Liver (tissue), 9 donors: ENCODE data around the gene RIMBP2. TPM values are rescaled to one million over a fixed set of nuclear protein-coding genes. Genes with fewer than 3 reads are reported as not detected.

Experiments
- DNase-seq: peaks from one replicate; pipeline ENCODE4 v3.0.0-alpha.2; 2017; ENCODE audit warnings: low spot score
- H3K27ac ChIP-seq, 2 donors: one replicate each; pipeline ENCODE4 v1.7.0; 2013; ENCODE audit warnings: inconsistent platforms in 2 of 2, low read length in 2 of 2, control low read depth in 1 of 2, low read depth in 1 of 2, mild to moderate bottlenecking in 1 of 2
- H3K27me3 ChIP-seq, 4 donors: one replicate each; pipeline versions ENCODE4 v1.6.1 to v1.7.0; 2013; ENCODE audit warnings: low read length in 3 of 4, inconsistent platforms in 1 of 4, mild to moderate bottlenecking in 1 of 4, moderate library complexity in 1 of 4; ENCODE audit not compliant: control insufficient read depth in 4 of 4, insufficient read depth in 4 of 4
- H3K36me3 ChIP-seq, 4 donors: one replicate each; pipeline versions ENCODE4 v1.6.1 to v1.7.0; 2013; ENCODE audit warnings: low read length in 3 of 4, mild to moderate bottlenecking in 3 of 4, low read depth in 1 of 4, moderate library complexity in 1 of 4; ENCODE audit not compliant: control insufficient read depth in 4 of 4, insufficient read depth in 3 of 4
- H3K4me1 ChIP-seq, 4 donors: one replicate each; pipeline versions ENCODE4 v1.6.1 to v1.7.0; 2013; ENCODE audit warnings: low read length in 3 of 4, mild to moderate bottlenecking in 3 of 4, moderate library complexity in 1 of 4; ENCODE audit not compliant: control insufficient read depth in 4 of 4, insufficient read depth in 4 of 4
- H3K4me3 ChIP-seq, 3 donors: one replicate each; pipeline versions ENCODE4 v1.6.1 to v1.7.0; 2013; ENCODE audit warnings: low read length in 3 of 3, control low read depth in 1 of 3, low read depth in 1 of 3, mild to moderate bottlenecking in 1 of 3
- H3K9ac ChIP-seq, 2 donors: one replicate each; pipeline ENCODE4 v1.7.0; 2013; ENCODE audit warnings: low read length in 2 of 2, mild to moderate bottlenecking in 2 of 2, moderate library complexity in 2 of 2, control low read depth in 1 of 2, low read depth in 1 of 2
- H3K9me3 ChIP-seq, 4 donors: one replicate each; pipeline versions ENCODE4 v1.6.1 to v1.7.0; 2013; ENCODE audit warnings: low read length in 3 of 4; ENCODE audit not compliant: control insufficient read depth in 4 of 4
- EGR1 ChIP-seq, 2 donors: IDR thresholded peaks; 2 replicates each; pipeline ENCODE4 v1.6.1; 2016 to 2018; ENCODE audit warnings: antibody characterized with exemption in 2 of 2, low read depth in 2 of 2
- FOXA1 ChIP-seq: IDR thresholded peaks from 2 replicates; pipeline ENCODE4 v1.6.1; 2016; ENCODE audit warnings: antibody characterized with exemption
- FOXA2 ChIP-seq: IDR thresholded peaks from 2 replicates; pipeline ENCODE4 v1.6.1; 2016; ENCODE audit warnings: antibody characterized with exemption
- GABPA ChIP-seq, 2 donors: IDR thresholded peaks in 1 of 2; conservative IDR thresholded peaks in 1 of 2; 2 replicates each; pipeline ENCODE4 v1.6.1; 2016; ENCODE audit warnings: antibody characterized with exemption in 2 of 2, mild to moderate bottlenecking in 1 of 2, moderate library complexity in 1 of 2
- HNF4A ChIP-seq, 2 donors: conservative IDR thresholded peaks; 2 replicates each; pipeline ENCODE4 v1.6.1; 2016; ENCODE audit warnings: antibody characterized with exemption in 2 of 2, mild to moderate bottlenecking in 2 of 2
- HNF4G ChIP-seq: IDR thresholded peaks from 2 replicates; pipeline ENCODE4 v1.6.1; 2016; ENCODE audit warnings: antibody characterized with exemption
- JUND ChIP-seq, 2 donors: IDR thresholded peaks; 2 replicates each; pipeline ENCODE4 v1.6.1; 2016; ENCODE audit warnings: antibody characterized with exemption in 2 of 2
- NR2F2 ChIP-seq: IDR thresholded peaks from 2 replicates; pipeline ENCODE4 v1.6.1; 2016; ENCODE audit warnings: antibody characterized with exemption
- RAD21 ChIP-seq, 2 donors: IDR thresholded peaks; 2 replicates each; pipeline ENCODE4 v1.6.1; 2016; ENCODE audit warnings: antibody characterized with exemption in 2 of 2, mild to moderate bottlenecking in 2 of 2
- RXRA ChIP-seq, 2 donors: IDR thresholded peaks; 2 replicates each; pipeline ENCODE4 v1.6.1; 2017 to 2018; ENCODE audit warnings: antibody characterized with exemption in 2 of 2, mild to moderate bottlenecking in 1 of 2
- SP1 ChIP-seq: IDR thresholded peaks from 2 replicates; pipeline ENCODE4 v1.6.1; 2018; ENCODE audit warnings: antibody characterized with exemption, mild to moderate bottlenecking
- TAF1 ChIP-seq: conservative IDR thresholded peaks from 2 replicates; pipeline ENCODE4 v1.6.1; 2016; ENCODE audit warnings: antibody characterized with exemption, mild to moderate bottlenecking
- YY1 ChIP-seq: IDR thresholded peaks from 2 replicates; pipeline ENCODE4 v1.6.1; 2016; ENCODE audit warnings: antibody characterized with exemption, mild to moderate bottlenecking
- WGBS: extraction: QIAGEN DNeasy Blood & Tissue Kit; methylation state at CpG from one replicate; pipeline ENCODE4 v1.1.7; 2013; 5-methylcytosine and 5-hydroxymethylcytosine counted together
- polyA plus RNA-seq, 2 donors: library from polyadenylated mRNA; stranded (reverse) in 1 of 2; unstranded in 1 of 2; fragments of 200-250 nt in 1 of 2; fragments of >200 nt in 1 of 2; fragmentation: Nextera tagmentation in 1 of 2; extraction: Ambion mirVana in 1 of 2; gene quantifications; one replicate each; pipeline versions ENCODE4 v1.2.1 to v1.2.3, GENCODE V29; 2013 to 2015
- total RNA-seq, 2 donors: library from RNA; depleted of rRNA; stranded (reverse); fragments of >200 nt; gene quantifications; one replicate each; pipeline ENCODE4 v1.2.3, GENCODE V29; 2014
- TF ChIP-seq, protein P1 (sequence below): IDR thresholded peaks from 2 replicates; pipeline ENCODE4 v1.6.1; 2016; ENCODE audit warnings: antibody characterized with exemption
- TF ChIP-seq, protein P2 (sequence below): IDR thresholded peaks from 2 replicates; pipeline ENCODE4 v1.6.1; 2016; ENCODE audit warnings: antibody characterized with exemption
- TF ChIP-seq, protein P3 (sequence below): fragments of 150-350 bp; IDR thresholded peaks from 2 replicates; pipeline ENCODE4 v1.5.1; 2017; ENCODE audit warnings: improper control_type of control experiment, low read depth, low read length; ENCODE audit not compliant: missing input control
- TF ChIP-seq, protein P4 (sequence below): IDR thresholded peaks from 2 replicates; pipeline ENCODE4 v1.6.1; 2016; ENCODE audit warnings: antibody characterized with exemption
- TF ChIP-seq, protein P5 (sequence below): IDR thresholded peaks from 2 replicates; pipeline ENCODE4 v1.6.1; 2016; ENCODE audit warnings: antibody characterized with exemption, mild to moderate bottlenecking
- donor health status: healthy.
- donor health status: healthy.
- donor health status: healthy.
- donor health status: healthy.
- donor health status: healthy.

Gene RIMBP2
- total and polyA plus RNA-seq, 4 donors, result 0.01 to 0.17 (median 0.09) TPM; not detected in 1

DNA sequence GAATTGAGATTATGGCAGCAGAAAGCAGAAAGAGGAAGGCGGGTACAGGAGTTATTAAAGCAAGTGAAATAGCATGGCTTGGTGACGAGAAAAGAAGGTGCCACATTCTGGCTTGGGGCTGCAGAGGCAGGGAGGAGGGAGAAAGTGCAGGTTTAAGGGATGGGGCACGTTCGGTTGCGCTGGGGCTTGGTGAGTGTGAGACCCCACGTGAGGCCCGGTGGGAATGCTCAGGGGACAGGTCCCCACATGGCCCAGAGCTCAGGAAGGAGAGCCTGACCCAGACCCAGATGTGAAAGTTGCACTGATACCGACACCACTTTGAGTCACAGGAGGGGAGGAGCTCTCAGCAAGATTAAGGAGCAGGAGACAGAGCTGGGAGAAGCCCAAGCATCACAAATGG, 191.3 kb downstream of the RIMBP2 start:
- Histone ChIP-seq H3K9me3 (no peaks in the 10 kb centered on the region), H3K36me3 (no peaks in the 10 kb centered on the region), H3K27ac (no peak overlapping the region), H3K4me1 (no peaks in the 10 kb centered on the region), H3K9ac (no peak overlapping the region), H3K27me3 (peaks cover 0 to 5% (median under 1%) of the 10 kb centered on the region in 4 donors), H3K4me3 (no peak overlapping the region)
- TF ChIP-seq, protein P1, sequence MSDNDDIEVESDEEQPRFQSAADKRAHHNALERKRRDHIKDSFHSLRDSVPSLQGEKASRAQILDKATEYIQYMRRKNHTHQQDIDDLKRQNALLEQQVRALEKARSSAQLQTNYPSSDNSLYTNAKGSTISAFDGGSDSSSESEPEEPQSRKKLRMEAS, result no peak
- no peak for TF ChIP-seq SP1
- TF ChIP-seq JUND (IDR thresholded peaks at IDR 0.05), result no peak
- TF ChIP-seq EGR1 (IDR thresholded peaks at IDR 0.05; ENCODE audit: low read depth in 2 of 2), result no peak
- no peak for TF ChIP-seq RXRA (IDR thresholded peaks at IDR 0.05)
- TF ChIP-seq, protein P2, sequence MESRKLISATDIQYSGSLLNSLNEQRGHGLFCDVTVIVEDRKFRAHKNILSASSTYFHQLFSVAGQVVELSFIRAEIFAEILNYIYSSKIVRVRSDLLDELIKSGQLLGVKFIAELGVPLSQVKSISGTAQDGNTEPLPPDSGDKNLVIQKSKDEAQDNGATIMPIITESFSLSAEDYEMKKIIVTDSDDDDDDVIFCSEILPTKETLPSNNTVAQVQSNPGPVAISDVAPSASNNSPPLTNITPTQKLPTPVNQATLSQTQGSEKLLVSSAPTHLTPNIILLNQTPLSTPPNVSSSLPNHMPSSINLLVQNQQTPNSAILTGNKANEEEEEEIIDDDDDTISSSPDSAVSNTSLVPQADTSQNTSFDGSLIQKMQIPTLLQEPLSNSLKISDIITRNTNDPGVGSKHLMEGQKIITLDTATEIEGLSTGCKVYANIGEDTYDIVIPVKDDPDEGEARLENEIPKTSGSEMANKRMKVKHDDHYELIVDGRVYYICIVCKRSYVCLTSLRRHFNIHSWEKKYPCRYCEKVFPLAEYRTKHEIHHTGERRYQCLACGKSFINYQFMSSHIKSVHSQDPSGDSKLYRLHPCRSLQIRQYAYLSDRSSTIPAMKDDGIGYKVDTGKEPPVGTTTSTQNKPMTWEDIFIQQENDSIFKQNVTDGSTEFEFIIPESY, result no peak
- TF ChIP-seq FOXA2, result no peak
- no peak for TF ChIP-seq GABPA (IDR thresholded peaks at IDR 0.05 in 1 of 2, conservative IDR thresholded peaks at IDR 0.05 in 1 of 2)
- TF ChIP-seq, protein P3, sequence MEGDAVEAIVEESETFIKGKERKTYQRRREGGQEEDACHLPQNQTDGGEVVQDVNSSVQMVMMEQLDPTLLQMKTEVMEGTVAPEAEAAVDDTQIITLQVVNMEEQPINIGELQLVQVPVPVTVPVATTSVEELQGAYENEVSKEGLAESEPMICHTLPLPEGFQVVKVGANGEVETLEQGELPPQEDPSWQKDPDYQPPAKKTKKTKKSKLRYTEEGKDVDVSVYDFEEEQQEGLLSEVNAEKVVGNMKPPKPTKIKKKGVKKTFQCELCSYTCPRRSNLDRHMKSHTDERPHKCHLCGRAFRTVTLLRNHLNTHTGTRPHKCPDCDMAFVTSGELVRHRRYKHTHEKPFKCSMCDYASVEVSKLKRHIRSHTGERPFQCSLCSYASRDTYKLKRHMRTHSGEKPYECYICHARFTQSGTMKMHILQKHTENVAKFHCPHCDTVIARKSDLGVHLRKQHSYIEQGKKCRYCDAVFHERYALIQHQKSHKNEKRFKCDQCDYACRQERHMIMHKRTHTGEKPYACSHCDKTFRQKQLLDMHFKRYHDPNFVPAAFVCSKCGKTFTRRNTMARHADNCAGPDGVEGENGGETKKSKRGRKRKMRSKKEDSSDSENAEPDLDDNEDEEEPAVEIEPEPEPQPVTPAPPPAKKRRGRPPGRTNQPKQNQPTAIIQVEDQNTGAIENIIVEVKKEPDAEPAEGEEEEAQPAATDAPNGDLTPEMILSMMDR, result no peak
- TF ChIP-seq, protein P4, sequence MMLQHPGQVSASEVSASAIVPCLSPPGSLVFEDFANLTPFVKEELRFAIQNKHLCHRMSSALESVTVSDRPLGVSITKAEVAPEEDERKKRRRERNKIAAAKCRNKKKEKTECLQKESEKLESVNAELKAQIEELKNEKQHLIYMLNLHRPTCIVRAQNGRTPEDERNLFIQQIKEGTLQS, result no peak
- TF ChIP-seq, protein P5, sequence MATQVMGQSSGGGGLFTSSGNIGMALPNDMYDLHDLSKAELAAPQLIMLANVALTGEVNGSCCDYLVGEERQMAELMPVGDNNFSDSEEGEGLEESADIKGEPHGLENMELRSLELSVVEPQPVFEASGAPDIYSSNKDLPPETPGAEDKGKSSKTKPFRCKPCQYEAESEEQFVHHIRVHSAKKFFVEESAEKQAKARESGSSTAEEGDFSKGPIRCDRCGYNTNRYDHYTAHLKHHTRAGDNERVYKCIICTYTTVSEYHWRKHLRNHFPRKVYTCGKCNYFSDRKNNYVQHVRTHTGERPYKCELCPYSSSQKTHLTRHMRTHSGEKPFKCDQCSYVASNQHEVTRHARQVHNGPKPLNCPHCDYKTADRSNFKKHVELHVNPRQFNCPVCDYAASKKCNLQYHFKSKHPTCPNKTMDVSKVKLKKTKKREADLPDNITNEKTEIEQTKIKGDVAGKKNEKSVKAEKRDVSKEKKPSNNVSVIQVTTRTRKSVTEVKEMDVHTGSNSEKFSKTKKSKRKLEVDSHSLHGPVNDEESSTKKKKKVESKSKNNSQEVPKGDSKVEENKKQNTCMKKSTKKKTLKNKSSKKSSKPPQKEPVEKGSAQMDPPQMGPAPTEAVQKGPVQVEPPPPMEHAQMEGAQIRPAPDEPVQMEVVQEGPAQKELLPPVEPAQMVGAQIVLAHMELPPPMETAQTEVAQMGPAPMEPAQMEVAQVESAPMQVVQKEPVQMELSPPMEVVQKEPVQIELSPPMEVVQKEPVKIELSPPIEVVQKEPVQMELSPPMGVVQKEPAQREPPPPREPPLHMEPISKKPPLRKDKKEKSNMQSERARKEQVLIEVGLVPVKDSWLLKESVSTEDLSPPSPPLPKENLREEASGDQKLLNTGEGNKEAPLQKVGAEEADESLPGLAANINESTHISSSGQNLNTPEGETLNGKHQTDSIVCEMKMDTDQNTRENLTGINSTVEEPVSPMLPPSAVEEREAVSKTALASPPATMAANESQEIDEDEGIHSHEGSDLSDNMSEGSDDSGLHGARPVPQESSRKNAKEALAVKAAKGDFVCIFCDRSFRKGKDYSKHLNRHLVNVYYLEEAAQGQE, result no peak
- 66% methylated on average over 8 of the region's 8 CpGs for WGBS
- DNase-seq, result no peak

DNA sequence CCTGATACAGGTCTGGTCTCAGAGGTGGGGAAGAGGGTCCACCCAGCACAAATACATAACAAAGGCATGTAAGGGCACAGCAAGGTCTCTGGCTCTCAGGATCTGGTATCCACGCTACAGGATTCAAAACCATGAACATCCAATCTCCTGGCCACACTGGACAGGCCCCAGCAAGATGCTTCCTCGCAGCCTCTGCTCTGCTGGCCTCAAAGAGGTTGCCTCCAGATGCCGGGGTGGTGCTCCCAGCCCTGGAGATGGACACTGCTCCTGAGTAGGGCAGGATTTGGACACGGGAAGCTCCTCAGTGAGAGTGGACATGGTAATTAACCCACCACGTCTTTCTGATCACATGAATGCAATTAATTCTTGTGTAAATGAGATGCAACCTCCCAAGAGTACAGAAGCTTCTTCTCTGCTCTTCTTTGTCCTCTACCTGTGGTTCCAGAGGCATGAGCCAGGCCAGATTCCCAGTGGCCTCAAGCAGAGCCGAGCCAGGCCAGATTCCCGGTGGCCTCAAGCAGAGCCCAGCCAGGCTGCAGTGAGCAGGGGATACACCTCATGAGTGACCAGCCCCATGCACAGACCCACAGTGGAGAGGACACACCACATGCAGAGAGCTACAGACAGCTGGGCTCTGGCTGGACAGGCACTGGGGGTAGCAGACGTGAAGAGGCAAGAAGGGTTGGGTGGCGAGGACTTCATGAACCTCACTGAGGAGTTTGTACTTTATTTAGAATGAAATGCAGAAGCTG, 192.1 kb downstream of the RIMBP2 start:
- DNase-seq, result no peak
- TF ChIP-seq GABPA (IDR thresholded peaks at IDR 0.05 in 1 of 2, conservative IDR thresholded peaks at IDR 0.05 in 1 of 2), result no peak
- TF ChIP-seq HNF4A (conservative IDR thresholded peaks at IDR 0.05), result no peak
- TF ChIP-seq JUND (IDR thresholded peaks at IDR 0.05), result no peak
- TF ChIP-seq, protein P1, result no peak
- no peak for TF ChIP-seq RXRA (IDR thresholded peaks at IDR 0.05)
- TF ChIP-seq TAF1, result no peak
- no peak for TF ChIP-seq RAD21 (IDR thresholded peaks at IDR 0.05)
- no peak for TF ChIP-seq YY1
- no peak for TF ChIP-seq HNF4G
- TF ChIP-seq NR2F2, result no peak
- TF ChIP-seq, protein P3, result no peak
- no peak for TF ChIP-seq SP1
- TF ChIP-seq EGR1 (IDR thresholded peaks at IDR 0.05; ENCODE audit: low read depth in 2 of 2), result no peak
- no peak for TF ChIP-seq FOXA1
- TF ChIP-seq FOXA2, result no peak
- TF ChIP-seq, protein P4, result no peak

More for the DNA sequence above, 192.1 kb downstream of the RIMBP2 start:
- Histone ChIP-seq H3K27me3 (peaks cover 0 to 5% (median under 1%) of the 10 kb centered on the region in 4 donors), H3K4me3 (no peak overlapping the region), H3K27ac (no peak overlapping the region), H3K36me3 (no peaks in the 10 kb centered on the region), H3K4me1 (no peaks in the 10 kb centered on the region), H3K9ac (no peak overlapping the region), H3K9me3 (no peaks in the 10 kb centered on the region)
- 60% methylated on average over 9 of the region's 9 CpGs for WGBS
